Measurements from ENCODE around the gene EQTN. TPM values are rescaled to one million over a fixed set of nuclear protein-coding genes. Genes with fewer than 3 reads are reported as not detected.
"Not testable (repeated sequence)": the region's sequence is repeated elsewhere in the genome, so short reads cannot be mapped to it uniquely, and the experiment has no call there.

EQTN gene
- total and polyA plus RNA-seq, 4 experiments from 2014 or later: not detected

- H3K9me3 ChIP-seq (ENCODE audit: control insufficient read depth in 1 of 2, low read length in 2 of 2): no peaks in the 10 kb centered on the region
- no peaks in the 10 kb centered on the region for H3K36me3 ChIP-seq (ENCODE audit: insufficient read depth, low read length)
- Mint-ChIP-seq H3K27ac (no peak overlapping the region), H3K9me3 (peaks cover 0 to 5% (median 1%) of the 10 kb centered on the region in 8 donors), H3K36me3 (no peaks in the 10 kb centered on the region), H3K27me3 (peaks cover 2 to 5% of the 10 kb centered on the region in 2 donors), H3K4me1 (no peaks in the 10 kb centered on the region), H3K4me3 (no peak overlapping the region)
- no peak for DNase-seq
- CTCF ChIA-PET (ENCODE audit: partially characterized antibody): no interaction called here
- no peaks in the 10 kb centered on the region for H3K27me3 ChIP-seq (ENCODE audit: insufficient read depth, low read length)
- POLR2A ChIA-PET (ENCODE audit: partially characterized antibody): no interaction called here
- H3K27ac ChIP-seq (ENCODE audit: low read depth, low read length): no peak overlapping the region
- intact Hi-C loops (cut with micrococcal nuclease): no loop called here
- no peak overlapping the region for H3K4me3 ChIP-seq (ENCODE audit: low read length in 2 of 2)
- no peaks in the 10 kb centered on the region for H3K4me1 ChIP-seq (ENCODE audit: insufficient read depth, low read length)
Observed at GRCh38 chr9:27248702-27249101, 48.2 kb downstream of the EQTN start.

- Histone ChIP-seq H3K4me3 (ENCODE audit: low read length in 2 of 2) (no peak overlapping the region), H3K27me3 (ENCODE audit: insufficient read depth, low read length) (no peaks in the 10 kb centered on the region), H3K27ac (ENCODE audit: low read depth, low read length) (no peak overlapping the region), H3K36me3 (ENCODE audit: insufficient read depth, low read length) (no peaks in the 10 kb centered on the region), H3K4me1 (ENCODE audit: insufficient read depth, low read length) (no peaks in the 10 kb centered on the region), H3K9me3 (ENCODE audit: control insufficient read depth in 1 of 2, low read length in 2 of 2) (no peaks in the 10 kb centered on the region)
- CTCF ChIA-PET (ENCODE audit: partially characterized antibody): interaction anchor here (0.5 kb wide), 1 partner anchor 28 kb away, joined by 3 read pairs; no protein-coding TSS in a partner anchor
- peaks cover 0 to 7% (median 1%) of the 10 kb centered on the region in 8 donors for H3K9me3 Mint-ChIP-seq
- intact Hi-C loops (cut with micrococcal nuclease): no loop called here
- no peaks in the 10 kb centered on the region for H3K36me3 Mint-ChIP-seq
- no peaks in the 10 kb centered on the region for H3K4me1 Mint-ChIP-seq
- H3K27me3 Mint-ChIP-seq: peaks cover 2 to 5% of the 10 kb centered on the region in 2 donors
- no peak overlapping the region for H3K4me3 Mint-ChIP-seq
- POLR2A ChIA-PET (ENCODE audit: partially characterized antibody): no interaction called here
- no peak overlapping the region for H3K27ac Mint-ChIP-seq
- DNase-seq: no peak
Observed at GRCh38 chr9:27247756-27248155, 49.2 kb downstream of the EQTN start.

- H3K27ac Mint-ChIP-seq; CTCF ChIA-PET (ENCODE audit: partially characterized antibody); POLR2A ChIA-PET (ENCODE audit: partially characterized antibody); H3K4me3 ChIP-seq (ENCODE audit: low read length in 2 of 2); H3K4me3 Mint-ChIP-seq; H3K4me1 Mint-ChIP-seq; H3K27ac ChIP-seq (ENCODE audit: low read depth, low read length); DNase-seq; H3K36me3 ChIP-seq (ENCODE audit: insufficient read depth, low read length); intact Hi-C loops (cut with micrococcal nuclease); H3K27me3 ChIP-seq (ENCODE audit: insufficient read depth, low read length); H3K4me1 ChIP-seq (ENCODE audit: insufficient read depth, low read length); H3K9me3 ChIP-seq (ENCODE audit: control insufficient read depth in 1 of 2, low read length in 2 of 2); H3K27me3 Mint-ChIP-seq; H3K36me3 Mint-ChIP-seq: not testable (repeated sequence)
- H3K9me3 Mint-ChIP-seq: peaks cover 3 to 14% (median 7%) of the 10 kb centered on the region in 8 donors
Observed at GRCh38 chr9:27239648-27240047, 57.3 kb downstream of the EQTN start.

Other genes with a start within 250 kb of the EQTN start
- gene TEK, start 187.9 kb downstream of the EQTN start, total RNA-seq: not detected
- gene TEK, start 187.9 kb downstream of the EQTN start, polyA plus RNA-seq: not detected
- not detected for gene IFNK, start 227.1 kb upstream of the EQTN start, total RNA-seq
- not detected for gene IFNK, start 227.1 kb upstream of the EQTN start, polyA plus RNA-seq
- under 1 TPM; 0.53 to 0.64 TPM for gene MOB3B, start 232.7 kb upstream of the EQTN start, total RNA-seq
- under 1 TPM; 0.05 to 0.16 TPM for gene MOB3B, start 232.7 kb upstream of the EQTN start, polyA plus RNA-seq